Endothelial cell of umbilical vein (primary cell): ENCODE results near the gene ISL1. TPM values are rescaled to one million over a fixed set of nuclear protein-coding genes. Genes with fewer than 3 reads are reported as not detected.

Experiments
- BruUV-seq: library from RNA; stranded (reverse); fragments of 400-500 nt; replicated peaks from 2 replicates; lab custom pipeline; 2021; lab: Mats Ljungman, UMichigan
- CTCF ChIA-PET: fragments of 300-600, 350-600 bp; sonication (Branson Sonifier 250); formaldehyde crosslinking; loops from one replicate; lab custom pipeline; 2021; ENCODE audit warnings: antibody characterized with exemption, inconsistent platforms; lab: Charles Lee
- POLR2A ChIA-PET: fragments of 300-600, 350-600 bp; sonication (Branson Sonifier 250); formaldehyde crosslinking; loops from one replicate; lab custom pipeline; 2021; ENCODE audit warnings: antibody characterized with exemption, inconsistent platforms; lab: Charles Lee
- DNase-seq: peaks from one replicate; pipeline ENCODE4 v3.0.0-alpha.2; 2011; ENCODE audit warnings: low read depth, low spot score
- FAIRE-seq: peaks from 2 replicates; lab custom pipeline; 2011; peaks lifted over from hg19 to GRCh38; lab: Jason Lieb, UNC
- H2AFZ ChIP-seq: 2 replicates; pipeline ENCODE4 v1.6.0; 2012; ENCODE audit warnings: low read depth, low read length, control low read depth, inconsistent platforms
- H3K27ac ChIP-seq: 2 replicates; pipeline ENCODE4 v1.5.1; 2011; ENCODE audit warnings: low read depth, mild to moderate bottlenecking, control low read depth, low read length, moderate library complexity; ENCODE audit not compliant: insufficient read depth
- H3K27me3 ChIP-seq, 2 experiments: 2 replicates each; pipeline versions ENCODE4 v1.6.0 to v1.6.1; 2011; ENCODE audit warnings: low read length in 2 of 2, mixed read lengths in 1 of 2; ENCODE audit not compliant: control insufficient read depth in 2 of 2, insufficient read depth in 2 of 2
- H3K36me3 ChIP-seq, 2 experiments: 2 replicates in 1 of 2; 3 replicates in 1 of 2; pipeline ENCODE4 v1.5.1; 2011; ENCODE audit warnings: low read length in 2 of 2, mild to moderate bottlenecking in 1 of 2, moderate library complexity in 1 of 2; ENCODE audit not compliant: control insufficient read depth in 2 of 2, insufficient read depth in 2 of 2; ENCODE audit errors: extremely low read depth in 1 of 2
- H3K4me1 ChIP-seq: 3 replicates; pipeline ENCODE4 v1.5.1; 2011; ENCODE audit warnings: mild to moderate bottlenecking, low read length; ENCODE audit not compliant: control insufficient read depth, insufficient read depth; ENCODE audit errors: extremely low read depth
- H3K4me2 ChIP-seq: 2 replicates; pipeline ENCODE4 v1.6.1; 2011; ENCODE audit warnings: low read length, control low read depth, mixed read lengths; ENCODE audit not compliant: insufficient read depth
- H3K4me3 ChIP-seq, 3 experiments: fragments of 200-600 bp in 1 of 3; sonication (generic), shearing (Covaris generic) in 1 of 3; replicated peaks in 1 of 3; 2 replicates each; pipeline ENCODE4 v1.5.1; 2011 to 2016; ENCODE audit warnings: control low read depth in 3 of 3, low read length in 3 of 3, mild to moderate bottlenecking in 2 of 3, inconsistent platforms in 1 of 3, low read depth in 1 of 3, moderate library complexity in 1 of 3; ENCODE audit not compliant: insufficient read depth in 1 of 3
- H3K79me2 ChIP-seq: 2 replicates; pipeline ENCODE4 v1.6.0; 2012; ENCODE audit warnings: low read length, inconsistent platforms; ENCODE audit not compliant: control insufficient read depth, insufficient read depth
- H3K9ac ChIP-seq: replicated peaks from 2 replicates; pipeline ENCODE3; 2011; ENCODE audit warnings: low read length, control low read depth; ENCODE audit not compliant: insufficient read depth; ENCODE audit errors: extremely low read depth
- H3K9me1 ChIP-seq: replicated peaks from 3 replicates; pipeline ENCODE4 v1.6.0; 2011; ENCODE audit warnings: mild to moderate bottlenecking, low read length; ENCODE audit not compliant: control insufficient read depth, insufficient read depth; ENCODE audit errors: extremely low read depth
- H3K9me3 ChIP-seq: replicated peaks from 2 replicates; pipeline ENCODE4 v1.5.1; 2012; ENCODE audit warnings: low read length, inconsistent platforms; ENCODE audit not compliant: control insufficient read depth, insufficient read depth
- H4K20me1 ChIP-seq: replicated peaks from 2 replicates; pipeline ENCODE3; 2011; ENCODE audit warnings: mild to moderate bottlenecking, low read length; ENCODE audit not compliant: control insufficient read depth, insufficient read depth; ENCODE audit errors: extremely low read depth
- EZH2 ChIP-seq: IDR thresholded peaks from 2 replicates; pipeline ENCODE4 v1.6.1; 2012; ENCODE audit warnings: borderline replicate concordance, low read depth, mild to moderate bottlenecking, moderate library complexity, low read length, inconsistent platforms; ENCODE audit not compliant: severe bottlenecking
- FOS ChIP-seq: IDR thresholded peaks from 2 replicates; pipeline ENCODE4 v1.6.1; 2011; ENCODE audit warnings: mild to moderate bottlenecking, low read length, moderate library complexity, borderline replicate concordance; ENCODE audit not compliant: insufficient read depth
- MYC ChIP-seq: IDR thresholded peaks from one replicate; pipeline ENCODE4 v1.6.1; 2011; ENCODE audit warnings: mild to moderate bottlenecking, low read depth, low read length
- POLR2AphosphoS5 ChIP-seq: IDR thresholded peaks from 2 replicates; pipeline ENCODE4 v1.6.1; 2012; ENCODE audit warnings: low read depth, mild to moderate bottlenecking, control low read depth, low read length, moderate library complexity; ENCODE audit not compliant: insufficient read depth
- dilution Hi-C: fragments of 300-500 bp; cut with MboI; formaldehyde crosslinking; loops from one replicate; pipeline ENCODE4 v1.15.0; 2019; ENCODE audit warnings: low sequenced_read_pairs; ENCODE audit not compliant: extremely low pct_ligation_motif_present
- intact Hi-C: fragments of 100-400 bp; cut with micrococcal nuclease; formaldehyde crosslinking; loops from one replicate; pipeline ENCODE4 v1.10.0; 2022
- polyA plus RNA-seq, 4 experiments: library from polyadenylated mRNA; depleted of rRNA in 3 of 4; stranded (reverse) in 3 of 4; unstranded in 1 of 4; fragments of >200 nt; gene quantifications; 2 replicates each; pipeline versions ENCODE4 v1.2.1 to v1.2.3, GENCODE V29; 2011 to 2012; ENCODE audit warnings: missing spikeins in 1 of 4
- total RNA-seq: library from RNA; stranded (reverse); gene quantifications from 2 replicates; pipeline ENCODE4 v1.2.3, GENCODE V29; 2021
- TF ChIP-seq, protein P1 (sequence below), 2 donors: IDR thresholded peaks; 1 replicate in 1 of 2; 2 replicates in 1 of 2; pipeline ENCODE4 v1.5.1; 2011; ENCODE audit warnings: low read length in 2 of 2, mild to moderate bottlenecking in 2 of 2, moderate library complexity in 2 of 2, control low read depth in 1 of 2, inconsistent platforms in 1 of 2, low read depth in 1 of 2; ENCODE audit not compliant: insufficient read depth in 1 of 2; ENCODE audit errors: extremely low read depth in 1 of 2

ISL1 gene
- total and polyA plus RNA-seq, 2 donors (not counting 3 experiments of a cell fraction or from before 2014, with no cell fraction given): 0.28 to 1.1 TPM

DNA sequence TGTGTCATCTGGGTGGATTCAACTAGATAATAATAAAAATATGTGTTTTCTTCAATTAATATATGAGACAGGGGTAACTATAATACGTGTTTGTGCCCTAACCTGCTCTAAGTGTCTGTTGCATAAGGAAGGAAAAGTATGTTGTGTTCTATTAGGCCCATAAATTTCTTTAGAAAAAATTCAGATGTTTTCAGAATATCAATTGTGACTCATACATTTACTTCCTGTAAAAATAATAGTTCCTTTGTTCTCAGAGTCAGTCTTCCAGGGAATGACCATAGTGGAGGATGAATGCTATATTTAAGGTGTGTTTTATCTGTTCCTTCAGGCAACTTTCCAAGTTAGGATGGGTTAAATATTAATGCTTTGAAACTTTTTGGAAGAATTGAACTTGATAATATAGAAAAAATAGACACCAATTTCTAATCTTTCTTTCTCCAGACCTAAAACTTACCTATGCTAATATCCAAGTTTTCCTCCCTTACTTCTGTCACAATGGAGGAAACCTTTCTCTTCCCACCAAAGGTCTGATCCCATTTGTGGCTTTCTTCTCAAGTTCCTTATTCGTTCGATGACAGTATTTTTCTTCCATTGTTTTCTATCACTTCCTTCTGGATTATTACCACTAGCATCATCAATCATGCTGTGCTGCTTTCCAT lies 49.9 kb downstream of the ISL1 start:
- dilution Hi-C loops (no loop called here), intact Hi-C loops (loop anchor here (1.0 kb wide), 1 partner anchor 47 kb away; no protein-coding TSS in a partner anchor)
- POLR2A ChIA-PET: no interaction called here
- Histone ChIP-seq H3K4me3 (no peak overlapping the region), H2AFZ (no peak overlapping the region), H3K36me3 (no peaks in the 10 kb centered on the region), H3K4me2 (peak overlapping the region; percentile 6), H3K4me1 (no peaks in the 10 kb centered on the region), H4K20me1 (no peaks in the 10 kb centered on the region), H3K9ac (no peak overlapping the region), H3K79me2 (no peaks in the 10 kb centered on the region), H3K27me3 (no peaks in the 10 kb centered on the region), H3K9me3 (no peaks in the 10 kb centered on the region), H3K9me1 (no peaks in the 10 kb centered on the region), H3K27ac (no peak overlapping the region)
- TF ChIP-seq EZH2: no peak
- peak; percentile 40 for TF ChIP-seq FOS
- TF ChIP-seq, protein P1, sequence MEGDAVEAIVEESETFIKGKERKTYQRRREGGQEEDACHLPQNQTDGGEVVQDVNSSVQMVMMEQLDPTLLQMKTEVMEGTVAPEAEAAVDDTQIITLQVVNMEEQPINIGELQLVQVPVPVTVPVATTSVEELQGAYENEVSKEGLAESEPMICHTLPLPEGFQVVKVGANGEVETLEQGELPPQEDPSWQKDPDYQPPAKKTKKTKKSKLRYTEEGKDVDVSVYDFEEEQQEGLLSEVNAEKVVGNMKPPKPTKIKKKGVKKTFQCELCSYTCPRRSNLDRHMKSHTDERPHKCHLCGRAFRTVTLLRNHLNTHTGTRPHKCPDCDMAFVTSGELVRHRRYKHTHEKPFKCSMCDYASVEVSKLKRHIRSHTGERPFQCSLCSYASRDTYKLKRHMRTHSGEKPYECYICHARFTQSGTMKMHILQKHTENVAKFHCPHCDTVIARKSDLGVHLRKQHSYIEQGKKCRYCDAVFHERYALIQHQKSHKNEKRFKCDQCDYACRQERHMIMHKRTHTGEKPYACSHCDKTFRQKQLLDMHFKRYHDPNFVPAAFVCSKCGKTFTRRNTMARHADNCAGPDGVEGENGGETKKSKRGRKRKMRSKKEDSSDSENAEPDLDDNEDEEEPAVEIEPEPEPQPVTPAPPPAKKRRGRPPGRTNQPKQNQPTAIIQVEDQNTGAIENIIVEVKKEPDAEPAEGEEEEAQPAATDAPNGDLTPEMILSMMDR (IDR thresholded peaks at IDR 0.05; ENCODE audit: extremely low read depth in 1 of 2, insufficient read depth in 1 of 2, low read depth in 1 of 2, low read length in 2 of 2): no peak
- TF ChIP-seq MYC: no peak
- TF ChIP-seq POLR2AphosphoS5: no peak
- CTCF ChIA-PET: no interaction called here
- FAIRE-seq (no peak), DNase-seq (peak; percentile 37)
- BruUV-seq: no TSS peak
